ENCODE data around the gene DMXL1. TPM values are rescaled to one million over a fixed set of nuclear protein-coding genes. Genes with fewer than 3 reads are reported as not detected.

DMXL1 gene
- polyA plus RNA-seq, 1 experiment = 8.5 TPM

GRCh38 chr5:119275146-119275545 is 204.3 kb downstream of the DMXL1 start:
- ChIA-PET CTCF (interaction anchor here (1.1 kb wide), 1 partner anchor 15 kb away, joined by 3 read pairs; no protein-coding TSS in a partner anchor), POLR2A (no interaction called here)
- H3K27me3 ChIP-seq (ENCODE audit: control insufficient read depth, insufficient read depth, low read length) = no peaks in the 10 kb centered on the region
- no peak overlapping the region for H3K4me3 ChIP-seq (ENCODE audit: low read depth, low read length)
- DNase-seq (ENCODE audit: low read depth) = no peak
- no peak for TF ChIP-seq CTCF (IDR thresholded peaks at IDR 0.05; ENCODE audit: insufficient read depth, low read depth, low read length)
- H3K36me3 ChIP-seq (ENCODE audit: control insufficient read depth, insufficient read depth, low read length) = no peaks in the 10 kb centered on the region

- CTCF ChIA-PET = interaction anchor here (1.1 kb wide), 1 partner anchor 14 kb away, joined by 3 read pairs; no protein-coding TSS in a partner anchor
- H3K4me3 ChIP-seq (ENCODE audit: low read depth, low read length) = no peak overlapping the region
- POLR2A ChIA-PET = no interaction called here
Measured at GRCh38 chr5:119275601-119276173, 204.8 kb downstream of the DMXL1 start.

GRCh38 chr5:119276978-119277377 is 206.1 kb downstream of the DMXL1 start:
- ChIA-PET CTCF (interaction anchor here (2.1 kb wide), 1 partner anchor 135 kb away, joined by 5 read pairs; no protein-coding TSS in a partner anchor), POLR2A (no interaction called here)
- no peaks in the 10 kb centered on the region for H3K27me3 ChIP-seq (ENCODE audit: control insufficient read depth, insufficient read depth, low read length)
- no peak overlapping the region for H3K4me3 ChIP-seq (ENCODE audit: low read depth, low read length)
- TF ChIP-seq CTCF (IDR thresholded peaks at IDR 0.05; ENCODE audit: insufficient read depth, low read depth, low read length) = no peak
- DNase-seq (ENCODE audit: low read depth) = no peak
- H3K36me3 ChIP-seq (ENCODE audit: control insufficient read depth, insufficient read depth, low read length) = no peaks in the 10 kb centered on the region

More at GRCh38 chr5:119275601-119276173, 204.8 kb downstream of the DMXL1 start:
- no peaks in the 10 kb centered on the region for H3K27me3 ChIP-seq (ENCODE audit: control insufficient read depth, insufficient read depth, low read length)
- no peaks in the 10 kb centered on the region for H3K36me3 ChIP-seq (ENCODE audit: control insufficient read depth, insufficient read depth, low read length)
- TF ChIP-seq CTCF (IDR thresholded peaks at IDR 0.05; ENCODE audit: insufficient read depth, low read depth, low read length) = no peak
- no peak for DNase-seq (ENCODE audit: low read depth)

GRCh38 chr5:119279093-119279492 is 208.2 kb downstream of the DMXL1 start:
- DNase-seq (ENCODE audit: low read depth) = no peak
- no peaks in the 10 kb centered on the region for H3K36me3 ChIP-seq (ENCODE audit: control insufficient read depth, insufficient read depth, low read length)
- H3K27me3 ChIP-seq (ENCODE audit: control insufficient read depth, insufficient read depth, low read length) = no peaks in the 10 kb centered on the region
- H3K4me3 ChIP-seq (ENCODE audit: low read depth, low read length) = no peak overlapping the region
- no peak for TF ChIP-seq CTCF (IDR thresholded peaks at IDR 0.05; ENCODE audit: insufficient read depth, low read depth, low read length)
- CTCF ChIA-PET = interaction anchor here (2.1 kb wide), 1 partner anchor 133 kb away, joined by 5 read pairs; no protein-coding TSS in a partner anchor
- POLR2A ChIA-PET = no interaction called here

- DNase-seq (ENCODE audit: low read depth) = no peak
- Histone ChIP-seq H3K27me3 (ENCODE audit: control insufficient read depth, insufficient read depth, low read length) (no peaks in the 10 kb centered on the region), H3K4me3 (ENCODE audit: low read depth, low read length) (no peak overlapping the region), H3K36me3 (ENCODE audit: control insufficient read depth, insufficient read depth, low read length) (no peaks in the 10 kb centered on the region)
- no peak for TF ChIP-seq CTCF (IDR thresholded peaks at IDR 0.05; ENCODE audit: insufficient read depth, low read depth, low read length)
- POLR2A ChIA-PET = no interaction called here
- CTCF ChIA-PET = interaction anchor here (1.2 kb wide), 1 partner anchor 22 kb away, joined by 3 read pairs; no protein-coding TSS in a partner anchor
Measured at GRCh38 chr5:119280380-119280779, 209.5 kb downstream of the DMXL1 start.

Data from BJ (cell line).